ENCODE measurements around the gene TINCR. TPM values are rescaled to one million over a fixed set of nuclear protein-coding genes. Genes with fewer than 3 reads are reported as not detected.

Gene TINCR
- total RNA-seq (2022; extraction: Qiagen RNA extraction): 2.5 to 3.1 TPM (median 2.8 TPM) in 5 replicates

GRCh38 chr19:5567360-5567969, at the start of gene TINCR:
Gene TINCR, minus strand, starts transcription at chr19:5567953.

Other genes with a start within 250 kb of the TINCR start
- 22.6 to 32.8 TPM (median 29.2 TPM) in 5 replicates for gene PTPRS, start 227.1 kb downstream of the TINCR start, total RNA-seq (2022; extraction: Qiagen RNA extraction)
- gene ZNRF4, start 112.5 kb downstream of the TINCR start, total RNA-seq (2022; extraction: Qiagen RNA extraction): not detected in 5 replicates
- gene SAFB2, start 54.8 kb upstream of the TINCR start, total RNA-seq (2022; extraction: Qiagen RNA extraction): 32.5 to 36.1 TPM (median 33.8 TPM) in 5 replicates
- 48.8 to 62.9 TPM (median 51.8 TPM) in 5 replicates for gene SAFB, start 55.1 kb upstream of the TINCR start, total RNA-seq (2022; extraction: Qiagen RNA extraction)
- 42.9 to 71.6 TPM (median 67.7 TPM) in 5 replicates for gene MICOS13, start 112.6 kb upstream of the TINCR start, total RNA-seq (2022; extraction: Qiagen RNA extraction)
- gene HSD11B1L, start 113.1 kb upstream of the TINCR start, total RNA-seq (2022; extraction: Qiagen RNA extraction): 3.7 to 5.7 TPM (median 4.5 TPM) in 5 replicates
- 626 to 897 TPM (median 766 TPM) in 5 replicates for gene RPL36, start 122.3 kb upstream of the TINCR start, total RNA-seq (2022; extraction: Qiagen RNA extraction)
- gene LONP1, start 152.2 kb upstream of the TINCR start, total RNA-seq (2022; extraction: Qiagen RNA extraction): 55.4 to 58.6 TPM (median 57.8 TPM) in 5 replicates
- 0.03 TPM in 2 of 5 replicates, not detected in the others for gene CATSPERD, start 152.7 kb upstream of the TINCR start, total RNA-seq (2022; extraction: Qiagen RNA extraction)
- gene PRR22, start 216.8 kb upstream of the TINCR start, total RNA-seq (2022; extraction: Qiagen RNA extraction): 1.3 to 2.8 TPM (median 2.4 TPM) in 5 replicates
- 26.8 to 30.4 TPM (median 28.9 TPM) in 5 replicates for gene DUS3L, start 223.2 kb upstream of the TINCR start, total RNA-seq (2022; extraction: Qiagen RNA extraction)
- gene NRTN, start 237.1 kb upstream of the TINCR start, total RNA-seq (2022; extraction: Qiagen RNA extraction): 0.55 to 1.4 TPM (median 1.2 TPM) in 5 replicates

All from A549 treated with Hydrocortisone at 1 μM for 4 hours (cell line).